ENCODE measurements around the gene FBP1.

The FBP1 gene

DNA sequence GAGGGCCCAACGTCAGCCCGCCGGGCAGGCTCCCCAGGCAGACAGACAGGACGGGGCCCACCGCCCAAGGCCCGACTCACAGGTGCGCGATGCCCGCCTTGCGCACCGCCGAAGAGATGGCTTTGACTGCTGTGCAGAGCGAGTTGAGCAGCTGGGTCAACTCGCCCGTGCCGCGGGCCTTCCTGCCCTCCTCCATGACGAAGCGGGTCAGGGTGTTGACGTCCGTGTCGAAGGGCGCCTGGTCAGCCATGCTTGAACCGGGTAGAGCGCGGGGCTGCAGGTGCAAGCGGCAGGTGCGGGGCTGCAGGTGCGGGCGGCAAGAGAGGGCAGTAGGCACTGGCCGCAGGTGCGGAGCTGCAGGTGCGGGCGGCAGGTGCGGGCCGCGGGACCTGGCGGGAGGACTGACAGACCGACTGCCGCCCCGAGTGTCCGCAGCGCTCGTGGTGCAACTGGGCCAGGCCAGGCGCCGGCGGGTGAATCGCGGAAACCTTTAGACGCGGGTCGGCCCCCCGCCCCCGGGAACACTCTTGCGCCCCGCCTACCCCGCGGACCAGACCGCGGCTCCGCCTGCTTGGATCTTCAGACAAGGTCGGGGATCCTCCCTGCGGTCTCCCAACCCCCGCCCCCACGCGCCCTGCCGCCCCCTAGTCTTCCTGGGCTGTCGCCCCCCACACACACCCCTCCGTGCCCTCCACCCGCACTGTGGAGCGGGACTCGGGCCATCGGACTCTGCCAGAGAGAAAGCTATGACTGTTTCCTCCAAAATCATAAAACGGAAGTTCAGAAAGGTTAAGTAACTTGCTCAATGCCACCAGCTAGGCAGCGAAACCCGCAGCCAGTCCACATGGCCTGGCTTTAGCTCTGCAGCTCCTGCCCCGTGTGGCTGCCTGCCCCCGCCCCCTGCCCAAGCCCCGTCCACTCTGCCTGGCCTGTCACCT lies at the start of gene FBP1:
Gene FBP1, minus strand, starts transcription at position 458 of the 938 bp plus-strand sequence. Its CDS starts 208 bp downstream, at position 250.
- DNase-seq: peak; percentile 3

DNA sequence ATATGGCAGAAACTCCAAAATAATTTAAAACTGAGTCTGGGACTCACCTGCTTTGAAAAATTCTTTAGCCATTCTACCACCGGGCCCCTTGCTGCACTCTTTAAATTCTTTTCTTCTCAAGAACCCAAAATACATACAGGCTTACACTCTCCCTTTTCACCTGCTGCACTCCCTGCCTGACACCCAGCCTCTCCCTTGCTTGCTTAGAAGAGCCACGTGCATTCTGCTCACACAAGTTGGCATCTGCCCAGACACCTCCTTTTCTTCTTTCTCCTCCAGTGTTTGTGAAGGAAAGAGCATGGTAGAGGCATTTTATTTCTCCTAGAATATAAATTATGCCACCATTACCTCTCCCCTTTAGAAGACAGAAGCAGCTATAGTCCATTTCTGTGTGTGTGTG lies 48.1 kb upstream of the FBP1 start:
- DNase-seq: no peak

DNA sequence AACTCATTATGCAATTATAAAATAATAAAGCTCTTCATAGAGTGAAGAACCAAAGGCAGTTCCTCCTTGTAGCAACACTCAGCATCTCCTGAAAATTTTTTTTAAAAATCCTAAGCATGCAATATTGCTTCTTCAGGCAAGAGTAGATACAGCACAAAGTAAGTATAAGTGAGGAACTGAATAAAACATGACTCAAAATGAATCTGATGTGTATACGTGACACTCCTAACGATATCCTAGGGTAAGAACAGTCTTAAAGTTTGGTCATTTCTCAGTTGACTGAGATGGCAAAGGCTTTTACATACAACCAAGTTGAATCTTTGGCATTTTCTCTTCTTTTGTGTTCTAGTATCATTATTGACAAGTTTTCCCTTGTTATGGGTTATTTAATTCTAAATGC lies 46.0 kb upstream of the FBP1 start:
- no peak for DNase-seq

DNA sequence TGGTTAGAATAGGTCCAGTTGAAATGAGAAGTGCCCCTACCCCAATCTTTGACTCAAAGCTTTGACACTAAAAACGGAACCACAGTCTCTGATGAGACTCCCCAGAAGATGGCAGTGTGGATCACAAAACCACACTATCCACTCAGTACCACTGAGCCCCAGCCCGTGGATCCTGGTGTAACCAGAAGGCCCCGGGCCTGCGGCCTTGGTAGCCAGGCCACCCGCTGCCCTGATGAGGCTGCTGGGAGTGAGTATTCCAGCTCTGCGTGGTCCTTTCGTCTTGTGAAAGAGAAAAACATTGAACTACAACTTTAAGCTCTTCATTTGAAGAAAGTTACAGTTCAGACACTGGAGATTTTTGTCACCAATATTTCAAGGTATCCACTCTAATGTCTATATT lies 42.2 kb upstream of the FBP1 start:
- peak; percentile 86 for DNase-seq

DNA sequence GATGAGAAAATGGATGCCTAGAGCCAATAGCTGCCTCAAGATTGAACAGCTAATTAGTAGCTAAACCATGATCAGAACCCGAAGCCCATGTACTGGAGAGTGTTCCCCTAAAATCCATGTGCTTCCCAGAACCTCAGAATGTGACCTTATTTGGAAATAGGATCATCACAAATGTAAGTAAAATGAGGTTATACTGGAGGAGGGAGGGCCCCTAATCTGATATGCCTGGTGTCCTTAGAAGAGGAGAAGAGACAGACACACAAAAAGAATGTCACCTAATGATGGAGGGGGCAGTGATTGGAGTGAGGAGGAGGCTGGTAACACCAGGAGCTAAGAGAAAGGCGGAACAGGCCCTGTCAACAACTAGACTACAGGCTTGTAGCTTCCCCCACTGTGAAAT lies 41.3 kb upstream of the FBP1 start:
- no peak for DNase-seq

DNA sequence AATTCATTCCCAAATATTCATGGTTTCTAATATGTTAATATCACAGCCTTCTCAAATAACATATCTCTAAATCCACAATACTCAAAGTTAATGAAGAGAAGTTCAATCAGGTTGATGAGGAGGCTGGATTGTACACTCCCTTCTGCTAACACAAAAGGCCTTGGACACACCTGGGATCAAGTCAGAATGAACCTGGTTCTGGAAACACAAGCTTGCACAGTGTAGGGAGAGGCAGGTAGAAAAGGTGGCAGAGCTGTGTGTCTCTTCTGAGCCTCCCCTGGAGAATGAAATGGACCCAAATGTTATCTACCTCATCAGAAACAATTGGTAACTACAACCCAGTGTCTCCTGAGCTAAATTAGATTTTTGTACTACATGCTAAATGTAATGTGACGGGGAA lies 40.7 kb upstream of the FBP1 start:
- DNase-seq: no peak

DNA sequence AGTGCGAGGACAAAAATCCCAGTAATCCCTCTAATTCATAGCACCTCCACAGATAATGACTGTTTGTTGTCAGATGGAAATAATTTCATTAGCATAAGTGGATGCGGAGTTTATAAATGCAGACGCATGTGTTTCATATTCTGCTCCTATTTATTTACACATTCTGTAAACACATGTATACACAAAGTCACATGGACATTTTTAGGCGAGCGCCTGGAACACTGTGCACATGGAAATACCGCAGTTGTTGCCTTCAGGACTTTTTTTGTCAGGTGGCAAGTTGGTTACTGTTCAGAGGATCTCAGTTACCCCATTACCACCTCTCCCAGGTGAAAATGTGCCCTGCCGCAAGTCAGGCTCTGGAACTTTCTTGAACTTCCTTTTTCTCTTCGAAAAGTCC lies 40.3 kb upstream of the FBP1 start:
- DNase-seq: no peak

DNA sequence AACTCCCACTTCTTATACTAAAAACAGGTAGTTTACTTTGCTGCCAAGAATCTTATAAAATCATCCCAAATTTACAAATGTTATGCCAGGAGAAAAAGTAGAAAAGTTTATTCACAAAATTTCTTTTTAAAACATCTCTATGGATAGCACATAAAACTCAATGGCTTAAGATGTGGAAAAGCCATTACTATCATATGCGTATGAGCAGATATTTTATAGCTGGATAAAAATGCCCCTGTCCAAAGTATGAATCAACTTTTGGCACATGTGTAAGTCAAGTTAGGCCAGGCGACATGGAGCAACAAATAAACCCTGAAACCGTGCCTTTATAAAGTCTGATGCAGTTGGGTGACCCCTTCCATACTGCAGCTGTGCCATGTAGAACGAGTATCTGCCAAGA lies 38.6 kb upstream of the FBP1 start:
- no peak for DNase-seq

DNA sequence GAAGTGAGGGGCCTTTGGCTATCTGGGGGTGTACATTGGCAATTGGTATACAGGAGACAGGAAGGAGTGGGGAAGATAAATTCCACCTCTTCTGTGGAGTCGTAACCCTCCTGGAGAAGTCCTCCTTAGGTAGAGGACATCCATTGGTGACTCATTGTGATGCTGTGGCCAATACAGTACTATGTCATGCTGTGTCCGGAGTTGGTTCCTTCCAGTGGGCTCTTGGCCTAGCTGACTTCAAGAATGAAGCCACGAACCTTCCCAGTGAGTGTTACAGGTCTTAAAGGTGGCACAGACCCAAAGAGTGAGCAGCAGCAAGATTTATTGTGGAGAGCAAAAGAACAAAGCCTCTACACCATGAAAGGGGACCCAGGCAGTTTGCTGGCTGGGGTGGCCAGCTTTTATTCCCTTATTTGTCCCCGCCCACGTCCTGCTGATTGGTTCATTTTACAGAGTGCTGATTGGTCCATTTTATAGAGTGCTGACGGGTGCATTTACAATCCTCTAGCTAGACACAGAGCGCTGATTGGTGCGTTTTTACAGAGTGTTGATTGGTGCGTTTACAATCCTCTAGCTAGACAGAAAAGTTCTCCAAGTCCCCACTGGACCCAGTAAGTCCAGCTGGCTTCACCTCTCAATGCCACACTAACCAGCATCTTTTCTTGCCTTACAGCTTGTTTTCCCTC lies 37.3 kb upstream of the FBP1 start:
- DNase-seq: no peak

DNA sequence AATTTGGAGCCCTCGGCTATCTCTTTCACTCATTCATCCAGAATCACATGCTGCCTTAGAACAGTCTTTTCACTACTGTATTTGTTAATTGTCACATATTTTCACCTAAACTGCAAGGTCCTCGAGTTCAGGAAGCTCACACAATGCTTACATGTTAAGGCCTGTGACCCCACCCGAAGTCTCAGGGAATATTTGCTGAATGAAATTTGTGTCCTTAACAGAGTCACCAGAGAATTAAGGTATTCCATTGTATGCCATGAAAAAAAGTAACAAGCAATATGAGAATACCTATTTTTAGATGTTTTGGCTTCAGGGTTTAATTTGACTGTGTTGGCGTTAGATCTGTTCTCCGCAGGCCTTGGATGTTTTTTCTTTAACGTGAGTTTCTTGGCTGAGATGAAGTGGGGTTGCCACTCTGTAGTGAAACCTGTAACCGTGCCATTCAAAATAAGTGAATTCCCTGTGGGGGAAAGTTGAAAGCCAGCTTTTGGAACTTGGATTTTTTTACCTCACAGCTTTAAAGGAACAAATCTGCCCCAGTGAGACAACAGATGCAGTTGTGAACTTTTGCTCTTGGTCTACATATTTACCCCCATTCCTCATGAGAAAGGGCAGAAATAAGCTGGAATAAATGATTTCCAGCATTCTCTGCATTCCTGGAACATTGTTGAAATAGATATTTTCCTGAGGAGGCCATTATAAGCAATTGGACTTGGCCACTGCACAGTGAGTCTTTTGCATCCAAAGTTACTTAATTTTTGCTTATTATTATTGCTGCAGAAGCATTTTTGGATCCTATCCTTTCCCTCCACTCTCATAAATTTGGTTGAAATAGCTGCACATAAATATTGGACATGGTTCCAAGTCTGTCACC lies 35.9 kb upstream of the FBP1 start:
- DNase-seq: no peak

DNA sequence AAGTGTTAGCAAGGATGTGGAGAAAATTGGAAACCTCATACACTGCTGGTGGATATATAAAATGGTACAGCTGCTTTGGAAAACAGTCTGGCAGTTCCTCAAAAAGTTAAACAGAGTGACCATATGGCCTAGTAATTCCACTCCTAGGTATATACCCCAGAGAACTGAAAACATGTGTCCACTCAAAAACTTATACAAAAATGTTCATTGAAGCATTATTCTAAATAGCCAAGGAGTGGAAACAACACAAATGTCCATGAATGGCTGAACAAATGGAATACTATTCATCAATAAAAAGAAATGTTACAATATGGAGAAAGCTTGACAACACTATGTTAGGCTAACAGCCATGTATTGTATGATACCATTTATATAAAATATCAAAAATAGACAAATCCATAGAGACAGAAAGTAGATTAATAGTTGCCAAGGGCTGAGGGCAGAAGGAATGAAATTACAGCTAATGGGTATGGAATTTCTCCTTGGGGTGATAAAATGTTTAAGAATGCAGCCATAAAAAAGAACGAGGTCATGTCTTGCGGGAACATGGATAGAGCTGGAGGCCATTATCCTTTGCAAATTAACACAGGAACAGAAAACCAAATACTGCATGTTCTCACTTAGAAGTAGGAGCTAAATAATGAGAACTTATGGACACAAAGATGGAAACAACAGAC lies 33.6 kb upstream of the FBP1 start:
- no peak for DNase-seq

DNA sequence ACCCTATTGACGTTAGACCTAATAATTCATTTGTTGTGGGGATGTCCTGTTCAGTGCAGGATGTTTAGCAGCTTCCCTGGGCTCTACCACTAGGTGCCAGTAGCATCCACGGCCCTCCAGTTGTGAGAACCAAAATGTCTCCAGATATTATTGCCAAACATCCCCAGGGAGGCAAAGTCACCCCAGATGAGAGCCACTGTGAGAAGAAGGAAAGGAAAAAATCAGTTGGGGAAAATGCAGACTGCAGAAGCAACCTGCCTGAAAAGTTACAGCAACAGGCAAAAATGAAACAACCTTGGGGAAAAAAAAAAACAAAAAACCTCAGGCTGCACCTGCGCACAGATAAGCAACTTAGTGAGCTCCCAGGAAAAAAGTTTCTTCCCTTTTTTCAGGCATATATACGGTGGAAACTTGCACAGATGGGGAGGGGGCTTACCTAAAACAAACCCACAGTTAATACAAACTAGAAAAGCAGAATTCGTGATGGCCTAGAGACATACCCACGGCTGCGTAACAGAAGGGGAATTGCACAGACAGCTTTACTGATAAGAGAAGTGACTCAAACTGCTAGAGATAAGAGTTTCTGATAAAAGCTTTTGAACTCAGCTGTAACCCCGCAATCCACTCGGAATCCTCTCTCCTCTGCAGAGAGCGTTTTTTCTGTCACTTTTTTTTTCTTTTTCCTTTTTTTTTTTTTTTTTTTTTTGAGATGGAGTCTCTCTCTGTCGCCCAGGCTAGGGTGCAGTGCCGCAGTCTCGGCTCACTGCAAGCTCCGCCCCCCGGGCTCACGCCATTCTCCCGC lies 29.8 kb upstream of the FBP1 start:
- DNase-seq: peak; percentile 58

DNA sequence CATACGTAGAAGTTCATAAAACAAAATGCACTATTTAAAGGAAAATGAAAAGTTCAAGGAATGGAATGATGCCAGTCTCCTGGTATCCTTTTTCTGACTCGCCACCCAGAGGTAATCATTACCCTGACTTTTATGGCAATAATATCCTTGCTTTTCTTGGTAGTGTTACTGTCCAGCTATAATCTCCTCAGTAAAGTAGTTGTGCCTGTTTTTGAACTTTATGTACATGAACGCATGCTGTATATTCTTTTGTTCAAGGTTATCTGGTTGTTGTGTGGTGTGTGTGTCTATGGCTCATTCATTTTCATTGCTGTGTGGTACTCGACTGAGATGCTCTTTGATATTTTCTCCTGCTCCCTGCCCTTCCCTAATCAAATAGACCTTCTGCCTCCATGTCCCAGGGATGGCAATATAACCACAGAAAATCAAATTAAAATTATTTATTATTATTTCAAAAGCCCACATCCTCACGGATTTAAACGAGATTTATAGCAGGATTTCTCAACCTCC lies 29.2 kb upstream of the FBP1 start:
- no peak for DNase-seq

DNA sequence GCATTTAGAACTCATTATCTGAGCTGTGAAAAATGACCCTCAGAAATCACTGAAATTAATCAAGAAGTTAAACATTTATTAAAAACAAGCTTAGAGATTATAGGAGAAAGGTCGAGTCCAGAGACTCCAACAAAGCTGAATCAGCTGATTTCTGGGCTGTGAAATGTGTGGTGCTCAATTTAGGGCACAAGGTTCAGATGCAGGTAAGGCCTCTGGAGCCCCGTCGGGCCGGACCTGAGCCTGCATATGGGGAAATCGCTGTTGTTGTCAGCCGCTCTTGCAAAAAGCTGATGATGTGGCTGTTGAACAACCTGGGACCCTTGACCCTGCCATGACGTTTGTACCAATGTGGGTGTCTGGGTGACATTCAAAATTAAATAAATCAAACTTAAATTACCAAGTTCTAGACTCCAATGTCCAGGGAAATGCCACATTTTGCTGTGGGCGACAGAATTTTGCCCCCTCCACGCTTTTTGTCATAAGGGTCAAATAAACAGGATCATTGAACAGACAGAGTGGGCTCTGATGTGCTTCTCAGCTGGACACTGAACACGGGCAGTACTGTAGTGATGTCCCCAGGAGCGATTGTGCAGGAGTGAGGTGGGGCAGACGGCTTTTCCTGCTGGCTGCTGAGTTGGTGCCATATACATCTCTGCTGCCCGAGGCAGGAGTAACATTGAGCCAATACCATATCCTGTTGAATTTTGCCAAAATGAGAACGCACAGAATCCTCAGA lies 27.2 kb upstream of the FBP1 start:
- no peak for DNase-seq

DNA sequence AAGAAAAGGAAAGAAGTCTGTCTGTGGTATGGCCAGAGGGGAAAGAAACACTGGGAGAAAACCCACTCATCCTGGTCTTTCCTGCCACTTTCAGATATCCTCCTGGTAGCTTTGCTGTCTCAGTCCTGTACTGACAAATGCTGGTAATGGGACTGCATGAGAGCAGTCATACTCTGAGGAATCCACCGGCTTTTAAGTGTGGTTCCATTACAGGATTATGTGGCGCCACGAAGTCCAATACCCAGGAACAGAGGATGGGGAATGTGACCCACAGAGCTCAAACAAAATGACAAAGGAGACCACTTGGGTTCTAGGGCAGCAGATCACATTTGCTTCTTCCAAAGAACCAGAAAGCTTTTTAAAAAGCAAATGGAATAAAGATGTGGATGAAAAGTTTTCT lies 26.3 kb upstream of the FBP1 start:
- DNase-seq: no peak

DNA sequence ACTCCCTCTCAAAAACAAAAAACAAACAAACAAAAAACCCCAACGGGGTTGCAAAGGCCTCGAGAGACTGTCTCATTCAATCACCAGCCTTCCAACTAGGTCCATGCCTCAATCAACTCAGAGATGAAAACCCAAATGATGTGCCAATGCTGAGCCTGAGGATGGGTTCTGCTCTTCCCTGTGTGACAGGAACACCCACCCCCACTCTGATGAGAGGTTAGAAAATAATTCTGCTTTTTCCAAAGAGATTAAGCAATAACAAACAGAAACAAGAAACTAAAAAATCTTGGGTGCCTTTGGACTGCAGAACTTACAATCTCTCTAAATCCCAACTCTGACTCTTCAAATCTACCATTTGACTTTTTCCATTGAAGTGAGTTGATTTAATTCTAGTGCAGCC lies 25.5 kb upstream of the FBP1 start:
- no peak for DNase-seq

DNA sequence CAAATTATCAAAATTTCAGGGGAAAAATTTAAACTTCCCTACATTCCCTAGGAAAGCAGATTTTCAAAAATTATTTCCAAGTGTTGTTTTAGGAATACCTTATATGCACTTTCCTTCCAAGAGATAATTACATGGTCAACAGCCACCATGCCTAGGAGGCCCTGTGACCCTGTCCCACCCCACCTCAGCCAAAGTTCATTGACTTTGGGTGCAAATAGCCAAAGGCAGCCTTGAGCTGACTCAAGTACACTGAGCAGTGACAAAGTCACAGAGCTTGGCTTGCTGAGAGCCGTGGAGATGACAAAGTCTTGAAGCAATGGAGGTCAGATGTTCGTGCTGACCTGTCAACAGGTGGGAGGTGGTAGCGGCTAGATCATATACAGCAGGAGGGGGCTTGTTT lies 24.3 kb upstream of the FBP1 start:
- DNase-seq: no peak

DNA sequence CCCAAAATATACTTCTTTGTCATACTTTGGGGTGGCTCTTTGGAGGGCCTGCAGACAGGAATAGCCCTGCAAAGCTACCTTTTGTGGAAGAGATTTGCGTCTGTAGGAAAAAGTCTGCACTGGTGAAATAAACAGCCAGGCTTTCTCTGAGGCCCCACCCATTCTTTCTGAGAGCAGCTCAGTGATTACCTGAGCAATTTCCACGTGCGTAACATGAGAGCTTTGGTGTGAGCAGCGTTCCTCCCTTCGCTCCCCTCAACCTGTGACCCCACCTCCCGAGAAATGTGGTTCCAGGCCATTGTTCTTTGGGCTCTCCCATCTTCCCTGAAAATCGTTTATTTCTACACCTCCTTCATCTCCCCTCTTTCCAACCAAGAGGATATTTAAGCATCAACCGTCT lies 23.8 kb upstream of the FBP1 start:
- DNase-seq: no peak

DNA sequence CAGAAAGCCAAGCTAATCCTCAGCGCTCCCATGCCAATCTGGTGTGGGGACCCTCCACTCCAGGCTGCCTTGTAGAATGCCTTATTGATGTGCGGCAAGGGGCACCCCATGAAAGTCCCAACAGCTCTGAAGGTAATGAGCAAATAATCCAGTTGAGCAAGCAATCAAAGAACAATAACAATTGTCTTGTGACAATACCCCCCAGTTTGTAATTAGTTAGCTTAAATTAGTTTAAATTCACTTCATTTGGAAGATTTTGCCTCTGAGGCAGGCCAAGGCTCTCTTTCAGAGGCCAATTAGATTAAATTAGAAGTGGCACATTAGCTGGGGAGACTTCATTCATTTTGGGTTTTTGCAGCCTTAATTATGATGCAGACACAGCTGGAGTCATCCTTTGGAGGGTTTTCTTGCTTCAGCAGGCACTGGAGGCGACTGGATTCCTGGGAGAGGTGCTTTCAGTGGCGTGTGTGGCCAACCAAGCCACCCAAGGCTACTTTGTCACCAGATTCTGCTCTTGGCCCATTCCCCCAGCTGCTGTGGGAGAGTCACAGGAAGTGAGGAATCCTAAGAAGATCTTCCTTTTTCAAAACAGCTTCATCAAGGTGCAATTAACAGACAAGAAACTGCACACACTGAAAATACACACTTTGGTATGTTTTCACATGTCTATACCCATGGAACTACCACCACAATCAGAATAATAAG lies 17.9 kb upstream of the FBP1 start:
- DNase-seq: no peak

DNA sequence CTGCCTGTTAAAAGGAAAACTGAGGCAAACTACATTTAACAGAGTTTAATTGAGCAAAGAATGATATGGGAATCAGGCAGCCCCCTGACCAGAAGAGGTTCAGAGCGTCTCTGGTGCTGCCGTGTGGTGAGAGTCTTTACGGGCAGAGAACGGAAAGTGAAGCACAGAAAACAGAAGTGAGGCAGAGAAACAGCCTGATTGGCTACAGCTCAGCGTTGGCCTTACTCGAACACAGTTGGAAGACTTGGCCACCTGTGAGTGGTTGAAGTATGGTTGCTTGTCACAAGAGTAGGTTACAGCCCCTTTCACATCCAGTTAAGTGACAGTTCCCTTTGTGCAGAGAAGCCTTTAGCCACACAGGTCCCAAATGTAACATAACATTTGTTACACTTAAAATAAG lies 16.9 kb upstream of the FBP1 start:
- peak; percentile 2 for DNase-seq
